GM23338 (cell line): ENCODE results near the gene DCUN1D2. TPM values are rescaled to one million over a fixed set of nuclear protein-coding genes. Genes with fewer than 3 reads are reported as not detected.

Experiments
- ATAC-seq: fragments of 200-7000 bp; cut with Tn5 transposase; 3 replicates; pipeline ENCODE4 v1.9.1; 2020
- DNase-seq: peaks from one replicate; pipeline ENCODE4 v3.0.0-alpha.2; 2015; ENCODE audit warnings: low spot score
- H2AFZ ChIP-seq: fragments of 200-600 bp; sonication (generic); 2 replicates; pipeline ENCODE4 v1.8.0; 2016; ENCODE audit warnings: antibody characterized with exemption, mild to moderate bottlenecking, moderate library complexity
- H3F3A ChIP-seq: fragments of 200-600 bp; sonication (generic); replicated peaks from 2 replicates; pipeline ENCODE4 v1.8.0; 2017; ENCODE audit warnings: antibody characterized with exemption, mixed run types, low read depth
- H3K27ac ChIP-seq: fragments of 200-600 bp; sonication (generic); 2 replicates; pipeline ENCODE4 v1.6.1; 2016; ENCODE audit warnings: low read depth
- H3K27me3 ChIP-seq: fragments of 200-600 bp; sonication (generic); 2 replicates; pipeline ENCODE4 v1.8.0; 2016; ENCODE audit warnings: mild to moderate bottlenecking, mixed run types, moderate library complexity; ENCODE audit not compliant: insufficient read depth
- H3K36me3 ChIP-seq: fragments of 200-600 bp; sonication (generic); 2 replicates; pipeline ENCODE4 v1.8.0; 2016; ENCODE audit warnings: mild to moderate bottlenecking; ENCODE audit not compliant: insufficient read depth
- H3K4me1 ChIP-seq: fragments of 200-600 bp; sonication (generic); 2 replicates; pipeline ENCODE4 v1.8.0; 2016; ENCODE audit warnings: mild to moderate bottlenecking, moderate library complexity; ENCODE audit not compliant: insufficient read depth
- H3K4me2 ChIP-seq: fragments of 200-600 bp; sonication (generic); 2 replicates; pipeline ENCODE4 v1.7.1; 2017; ENCODE audit warnings: mixed run types
- H3K4me3 ChIP-seq: fragments of 200-600 bp; sonication (generic); 2 replicates; pipeline ENCODE4 v1.6.1; 2016; ENCODE audit warnings: mixed run types
- H3K79me2 ChIP-seq: fragments of 200-600 bp; sonication (generic); replicated peaks from 2 replicates; pipeline ENCODE4 v1.8.0; 2017; ENCODE audit warnings: mild to moderate bottlenecking; ENCODE audit not compliant: insufficient read depth
- H3K9me2 ChIP-seq: fragments of 200-600 bp; sonication (generic); 2 replicates; pipeline ENCODE4 v1.8.0; 2017; ENCODE audit not compliant: insufficient read depth
- H4K20me1 ChIP-seq: fragments of 200-600 bp; sonication (generic); replicated peaks from 2 replicates; pipeline ENCODE4 v1.8.0; 2017; ENCODE audit warnings: mild to moderate bottlenecking; ENCODE audit not compliant: insufficient read depth
- H3K27ac Mint-ChIP-seq: 2 replicates; pipeline ENCODE4 v1.8.0; 2020; ENCODE audit warnings: inconsistent platforms, mild to moderate bottlenecking, moderate library complexity, mixed read lengths
- H3K27me3 Mint-ChIP-seq: 3 replicates; pipeline ENCODE4 v1.8.0; 2022; ENCODE audit warnings: low read depth, mild to moderate bottlenecking, moderate library complexity, mixed read lengths, inconsistent platforms; ENCODE audit not compliant: insufficient read depth, poor library complexity
- H3K36me3 Mint-ChIP-seq: 3 replicates; pipeline ENCODE4 v1.8.0; 2021; ENCODE audit warnings: low read depth, mild to moderate bottlenecking, inconsistent platforms, moderate library complexity, mixed read lengths
- H3K4me1 Mint-ChIP-seq: 3 replicates; pipeline ENCODE4 v1.8.0; 2020; ENCODE audit warnings: mild to moderate bottlenecking, inconsistent platforms, mixed read lengths
- H3K4me3 Mint-ChIP-seq: 3 replicates; pipeline ENCODE4 v1.8.0; 2021; ENCODE audit warnings: moderate library complexity, mild to moderate bottlenecking, inconsistent platforms, mixed read lengths
- H3K9me3 Mint-ChIP-seq: 3 replicates; pipeline ENCODE4 v1.8.0; 2020; ENCODE audit warnings: moderate library complexity, mild to moderate bottlenecking, inconsistent platforms, mixed read lengths
- CREB1 ChIP-seq: fragments of 250-450 bp; sonication (Bioruptor Pico); IDR thresholded peaks from 2 replicates; pipeline ENCODE4 v1.5.0; 2020; ENCODE audit warnings: low read depth, mild to moderate bottlenecking, moderate library complexity
- EZH2phosphoT487 ChIP-seq: fragments of 200-600 bp; sonication (generic); IDR thresholded peaks from one replicate; pipeline ENCODE4 v1.8.1; 2018; ENCODE audit warnings: antibody characterized with exemption; ENCODE audit not compliant: unreplicated experiment
- JUNB ChIP-seq: IDR thresholded peaks from one replicate; pipeline ENCODE4 v1.6.1; 2016; ENCODE audit warnings: antibody characterized with exemption; ENCODE audit not compliant: unreplicated experiment
- NANOG ChIP-seq: IDR thresholded peaks from 2 replicates; pipeline ENCODE4 v1.6.1; 2016; ENCODE audit warnings: antibody characterized with exemption, borderline replicate concordance
- POLR2AphosphoS5 ChIP-seq: IDR thresholded peaks from 2 replicates; pipeline ENCODE4 v1.6.1; 2016; ENCODE audit warnings: antibody characterized with exemption, low read depth
- STAT1 ChIP-seq: IDR thresholded peaks from one replicate; pipeline ENCODE4 v1.6.1; 2016; ENCODE audit warnings: antibody characterized with exemption; ENCODE audit not compliant: unreplicated experiment
- ZNF114 ChIP-seq: fragments of 250-450 bp; sonication (Bioruptor Pico); IDR thresholded peaks from 2 replicates; pipeline ENCODE4 v1.5.0; 2020; ENCODE audit warnings: mild to moderate bottlenecking, moderate library complexity
- ZNF331 ChIP-seq: fragments of 250-450 bp; sonication (Bioruptor Pico); IDR thresholded peaks from 2 replicates; pipeline ENCODE4 v1.5.0; 2020; ENCODE audit warnings: low read depth, mild to moderate bottlenecking, moderate library complexity
- polyA plus RNA-seq: library from polyadenylated mRNA; unstranded; fragments of >200 nt; fragmentation: Nextera tagmentation; extraction: Ambion mirVana; gene quantifications from 2 replicates; pipeline ENCODE4 v1.2.1, GENCODE V29; 2016
- total RNA-seq: library from RNA; depleted of rRNA; stranded (reverse); fragments of >200 nt; shearing (Covaris generic); gene quantifications from 2 replicates; pipeline ENCODE4 v1.2.3, GENCODE V29; 2014
- TF ChIP-seq, protein P1 (sequence below): IDR thresholded peaks from one replicate; pipeline ENCODE4 v1.6.1; 2018; ENCODE audit warnings: antibody characterized with exemption; ENCODE audit not compliant: unreplicated experiment
- TF ChIP-seq, protein P2 (sequence below), 2 experiments: fragments of 200-600 bp in 1 of 2; sonication (generic) in 1 of 2; conservative IDR thresholded peaks; 2 replicates each; pipeline versions ENCODE4 v1.5.1 to v1.6.1; 2016 to 2017; ENCODE audit warnings: antibody characterized with exemption in 2 of 2, low read depth in 2 of 2, mild to moderate bottlenecking in 2 of 2, moderate library complexity in 1 of 2
- TF ChIP-seq, protein P3 (sequence below): IDR thresholded peaks from 2 replicates; pipeline ENCODE4 v1.6.1; 2016; ENCODE audit warnings: antibody characterized with exemption

DCUN1D2 gene
- total and polyA plus RNA-seq, 2 experiments from 2014 or later = 12.3 to 38.0 TPM

DNA sequence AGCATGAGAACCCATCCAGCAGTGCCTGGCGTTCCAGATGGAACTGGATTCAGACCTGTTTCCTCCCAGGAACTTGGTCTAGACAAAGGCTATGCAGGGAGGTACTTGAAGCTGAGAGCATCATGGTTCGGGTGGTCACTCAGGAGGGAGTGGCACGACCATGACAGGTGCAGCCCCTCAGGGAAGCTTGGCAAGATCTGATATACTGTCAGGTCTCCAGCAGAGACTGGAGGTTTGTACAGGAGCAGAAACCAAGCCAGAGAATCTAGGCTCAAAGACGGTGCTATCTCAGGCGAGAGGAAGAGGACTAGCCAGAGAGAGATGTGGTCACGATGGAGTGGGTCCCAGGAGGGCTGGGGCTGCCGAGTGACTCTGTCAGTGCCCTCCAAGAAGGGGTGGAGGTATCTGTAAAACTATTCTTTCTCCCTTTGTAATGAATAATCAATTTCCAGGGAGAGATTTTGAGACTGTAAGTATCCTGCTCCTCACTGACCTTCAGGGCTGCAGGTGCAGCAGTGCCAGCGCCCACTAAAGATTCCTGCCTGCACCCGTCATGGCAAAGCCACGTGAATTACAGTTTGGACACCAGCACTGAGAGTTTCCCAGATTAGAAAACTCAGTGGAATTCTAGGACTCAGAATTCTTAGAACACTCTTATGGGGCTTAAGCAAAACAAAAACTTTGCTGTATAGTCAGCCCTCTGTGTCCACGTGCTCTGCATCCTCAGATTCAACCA lies 10.2 kb upstream of the DCUN1D2 start:
- ATAC-seq = no peak

DNA sequence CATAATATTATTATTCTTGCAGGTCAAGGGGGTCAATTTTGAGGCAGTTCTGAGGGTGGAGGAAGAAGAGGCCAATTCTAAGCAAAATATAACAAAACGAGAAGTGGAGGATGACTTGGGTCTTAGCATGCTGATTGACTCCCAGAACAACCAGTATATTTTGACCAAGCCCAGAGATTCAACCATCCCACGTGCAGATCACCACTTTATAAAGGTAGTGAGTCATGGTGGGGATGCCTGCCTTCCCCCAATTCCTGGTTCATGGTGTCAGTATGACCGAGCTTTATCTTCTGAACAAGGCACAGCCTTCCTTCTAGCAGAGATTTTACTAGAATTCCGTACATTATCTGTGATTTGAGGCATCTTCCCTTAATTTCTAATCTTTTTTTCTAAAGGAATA lies 9.4 kb upstream of the DCUN1D2 start:
- peaks cover 70% of the 10 kb centered on the region for H3K36me3 ChIP-seq
- Mint-ChIP-seq H3K4me1 (peaks cover 13% of the 10 kb centered on the region), H3K4me3 (no peak overlapping the region), H3K27ac (no peak overlapping the region), H3K36me3 (peaks cover 57% of the 10 kb centered on the region), H3K27me3 (no peaks in the 10 kb centered on the region), H3K9me3 (no peaks in the 10 kb centered on the region)
- no peaks in the 10 kb centered on the region for H3K9me2 ChIP-seq
- no peak overlapping the region for H3K4me2 ChIP-seq
- peaks cover 8% of the 10 kb centered on the region for H3K4me1 ChIP-seq
- no peak overlapping the region for H2AFZ ChIP-seq
- peaks cover 20% of the 10 kb centered on the region for H4K20me1 ChIP-seq
- no peak overlapping the region for H3K4me3 ChIP-seq
- H3K27ac ChIP-seq = no peak overlapping the region
- H3K27me3 ChIP-seq = no peaks in the 10 kb centered on the region
- H3F3A ChIP-seq = peaks cover 7% of the 10 kb centered on the region; the same call in 1 of the 2 replicates
- ATAC-seq (no peak), DNase-seq (no peak)
- peaks cover 25% of the 10 kb centered on the region for H3K79me2 ChIP-seq
- TF ChIP-seq EZH2phosphoT487 = no peak
- TF ChIP-seq JUNB = no peak
- TF ChIP-seq, protein P1, sequence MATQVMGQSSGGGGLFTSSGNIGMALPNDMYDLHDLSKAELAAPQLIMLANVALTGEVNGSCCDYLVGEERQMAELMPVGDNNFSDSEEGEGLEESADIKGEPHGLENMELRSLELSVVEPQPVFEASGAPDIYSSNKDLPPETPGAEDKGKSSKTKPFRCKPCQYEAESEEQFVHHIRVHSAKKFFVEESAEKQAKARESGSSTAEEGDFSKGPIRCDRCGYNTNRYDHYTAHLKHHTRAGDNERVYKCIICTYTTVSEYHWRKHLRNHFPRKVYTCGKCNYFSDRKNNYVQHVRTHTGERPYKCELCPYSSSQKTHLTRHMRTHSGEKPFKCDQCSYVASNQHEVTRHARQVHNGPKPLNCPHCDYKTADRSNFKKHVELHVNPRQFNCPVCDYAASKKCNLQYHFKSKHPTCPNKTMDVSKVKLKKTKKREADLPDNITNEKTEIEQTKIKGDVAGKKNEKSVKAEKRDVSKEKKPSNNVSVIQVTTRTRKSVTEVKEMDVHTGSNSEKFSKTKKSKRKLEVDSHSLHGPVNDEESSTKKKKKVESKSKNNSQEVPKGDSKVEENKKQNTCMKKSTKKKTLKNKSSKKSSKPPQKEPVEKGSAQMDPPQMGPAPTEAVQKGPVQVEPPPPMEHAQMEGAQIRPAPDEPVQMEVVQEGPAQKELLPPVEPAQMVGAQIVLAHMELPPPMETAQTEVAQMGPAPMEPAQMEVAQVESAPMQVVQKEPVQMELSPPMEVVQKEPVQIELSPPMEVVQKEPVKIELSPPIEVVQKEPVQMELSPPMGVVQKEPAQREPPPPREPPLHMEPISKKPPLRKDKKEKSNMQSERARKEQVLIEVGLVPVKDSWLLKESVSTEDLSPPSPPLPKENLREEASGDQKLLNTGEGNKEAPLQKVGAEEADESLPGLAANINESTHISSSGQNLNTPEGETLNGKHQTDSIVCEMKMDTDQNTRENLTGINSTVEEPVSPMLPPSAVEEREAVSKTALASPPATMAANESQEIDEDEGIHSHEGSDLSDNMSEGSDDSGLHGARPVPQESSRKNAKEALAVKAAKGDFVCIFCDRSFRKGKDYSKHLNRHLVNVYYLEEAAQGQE = no peak
- TF ChIP-seq, protein P2, sequence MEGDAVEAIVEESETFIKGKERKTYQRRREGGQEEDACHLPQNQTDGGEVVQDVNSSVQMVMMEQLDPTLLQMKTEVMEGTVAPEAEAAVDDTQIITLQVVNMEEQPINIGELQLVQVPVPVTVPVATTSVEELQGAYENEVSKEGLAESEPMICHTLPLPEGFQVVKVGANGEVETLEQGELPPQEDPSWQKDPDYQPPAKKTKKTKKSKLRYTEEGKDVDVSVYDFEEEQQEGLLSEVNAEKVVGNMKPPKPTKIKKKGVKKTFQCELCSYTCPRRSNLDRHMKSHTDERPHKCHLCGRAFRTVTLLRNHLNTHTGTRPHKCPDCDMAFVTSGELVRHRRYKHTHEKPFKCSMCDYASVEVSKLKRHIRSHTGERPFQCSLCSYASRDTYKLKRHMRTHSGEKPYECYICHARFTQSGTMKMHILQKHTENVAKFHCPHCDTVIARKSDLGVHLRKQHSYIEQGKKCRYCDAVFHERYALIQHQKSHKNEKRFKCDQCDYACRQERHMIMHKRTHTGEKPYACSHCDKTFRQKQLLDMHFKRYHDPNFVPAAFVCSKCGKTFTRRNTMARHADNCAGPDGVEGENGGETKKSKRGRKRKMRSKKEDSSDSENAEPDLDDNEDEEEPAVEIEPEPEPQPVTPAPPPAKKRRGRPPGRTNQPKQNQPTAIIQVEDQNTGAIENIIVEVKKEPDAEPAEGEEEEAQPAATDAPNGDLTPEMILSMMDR (conservative IDR thresholded peaks at IDR 0.05; ENCODE audit: low read depth in 2 of 2) = no peak
- TF ChIP-seq ZNF114 (CRISPR knock-in tag) = no peak
- TF ChIP-seq ZNF331 (CRISPR knock-in tag) = no peak
- no peak for TF ChIP-seq STAT1
- TF ChIP-seq NANOG = no peak
- no peak for TF ChIP-seq POLR2AphosphoS5
- TF ChIP-seq, protein P3, sequence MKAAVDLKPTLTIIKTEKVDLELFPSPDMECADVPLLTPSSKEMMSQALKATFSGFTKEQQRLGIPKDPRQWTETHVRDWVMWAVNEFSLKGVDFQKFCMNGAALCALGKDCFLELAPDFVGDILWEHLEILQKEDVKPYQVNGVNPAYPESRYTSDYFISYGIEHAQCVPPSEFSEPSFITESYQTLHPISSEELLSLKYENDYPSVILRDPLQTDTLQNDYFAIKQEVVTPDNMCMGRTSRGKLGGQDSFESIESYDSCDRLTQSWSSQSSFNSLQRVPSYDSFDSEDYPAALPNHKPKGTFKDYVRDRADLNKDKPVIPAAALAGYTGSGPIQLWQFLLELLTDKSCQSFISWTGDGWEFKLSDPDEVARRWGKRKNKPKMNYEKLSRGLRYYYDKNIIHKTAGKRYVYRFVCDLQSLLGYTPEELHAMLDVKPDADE = no peak

More for the DNA sequence above, 10.2 kb upstream of the DCUN1D2 start:
- H3K27me3 Mint-ChIP-seq = no peaks in the 10 kb centered on the region
- Histone ChIP-seq H3K36me3 (peaks cover 72% of the 10 kb centered on the region), H3K4me1 (peaks cover under 1% of the 10 kb centered on the region; the same call in 1 of the 2 replicates), H4K20me1 (peaks cover 20% of the 10 kb centered on the region), H3K27ac (no peak overlapping the region), H3F3A (no peaks in the 10 kb centered on the region), H2AFZ (no peak overlapping the region), H3K9me2 (no peaks in the 10 kb centered on the region), H3K4me3 (no peak overlapping the region), H3K27me3 (no peaks in the 10 kb centered on the region), H3K79me2 (peaks cover 20% of the 10 kb centered on the region), H3K4me2 (no peak overlapping the region)
- H3K9me3 Mint-ChIP-seq = no peaks in the 10 kb centered on the region
- H3K4me3 Mint-ChIP-seq = no peak overlapping the region
- H3K36me3 Mint-ChIP-seq = peaks cover 58% of the 10 kb centered on the region
- peaks cover 5% of the 10 kb centered on the region for H3K4me1 Mint-ChIP-seq
- DNase-seq = no peak
- no peak for TF ChIP-seq NANOG
- no peak for TF ChIP-seq STAT1
- TF ChIP-seq, protein P2 (conservative IDR thresholded peaks at IDR 0.05; ENCODE audit: low read depth in 2 of 2) = no peak
- TF ChIP-seq ZNF114 (CRISPR knock-in tag) = no peak
- no peak for TF ChIP-seq CREB1
- TF ChIP-seq JUNB = no peak
- TF ChIP-seq EZH2phosphoT487 = no peak
- TF ChIP-seq, protein P3 = no peak
- no peak overlapping the region for H3K27ac Mint-ChIP-seq
